Prostate gland (tissue), 2 donors: Measurements from ENCODE around the gene SMIM5.

Experiments
- CTCF ChIP-seq, 4 experiments: fragments of 200-600 bp in 2 of 4; fragments of 450-650 bp in 2 of 4; sonication (generic) in 2 of 4; IDR thresholded peaks; 1 replicate in 3 of 4; 2 replicates in 1 of 4; pipeline ENCODE4 v1.5.1; 2016 to 2019; ENCODE audit warnings: antibody characterized with exemption in 4 of 4, mild to moderate bottlenecking in 2 of 4, moderate library complexity in 2 of 4
- POLR2A ChIP-seq: fragments of 450-650 bp; IDR thresholded peaks from one replicate; pipeline ENCODE4 v1.6.1; 2016; ENCODE audit warnings: antibody characterized with exemption, mild to moderate bottlenecking

- TF ChIP-seq POLR2A: no peak
- no peak for TF ChIP-seq CTCF (IDR thresholded peaks at IDR 0.05)
These were observed 41.4 kb upstream of the SMIM5 start for GRCh38 chr17:75591722-75592302.
